Measurements from ENCODE around the gene CGAS.
A peak's percentile ranks its signal among the peaks of the same experiment; 100 is the strongest.
"Not testable (repeated sequence)": the region's sequence is repeated elsewhere in the genome, so short reads cannot be mapped to it uniquely, and the experiment has no call there.

Gene CGAS

DNA sequence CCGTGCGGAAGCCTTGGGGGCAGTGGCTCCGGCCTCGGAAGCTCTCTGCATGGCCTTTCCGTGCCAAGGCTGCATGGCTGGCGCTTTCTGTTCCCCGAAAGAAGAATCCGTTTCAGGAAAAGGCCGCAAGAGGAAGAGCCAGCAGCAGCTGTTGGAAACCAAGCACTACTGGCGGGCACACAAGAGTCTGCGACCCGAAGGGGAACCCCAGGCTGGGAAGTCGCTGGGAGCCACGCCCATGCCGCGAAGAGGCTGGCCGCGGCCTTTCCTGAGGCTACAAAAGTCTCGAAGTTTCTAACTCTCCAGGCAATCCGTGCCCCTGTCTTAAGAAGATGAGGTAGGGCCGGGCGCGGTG, at the start of gene CGAS:
TSS of gene CGAS (minus strand) at position 191 of the 355 bp plus-strand sequence. CDS start at position 75, 116 bp downstream.
- peak; percentile 87 for DNase-seq

DNA sequence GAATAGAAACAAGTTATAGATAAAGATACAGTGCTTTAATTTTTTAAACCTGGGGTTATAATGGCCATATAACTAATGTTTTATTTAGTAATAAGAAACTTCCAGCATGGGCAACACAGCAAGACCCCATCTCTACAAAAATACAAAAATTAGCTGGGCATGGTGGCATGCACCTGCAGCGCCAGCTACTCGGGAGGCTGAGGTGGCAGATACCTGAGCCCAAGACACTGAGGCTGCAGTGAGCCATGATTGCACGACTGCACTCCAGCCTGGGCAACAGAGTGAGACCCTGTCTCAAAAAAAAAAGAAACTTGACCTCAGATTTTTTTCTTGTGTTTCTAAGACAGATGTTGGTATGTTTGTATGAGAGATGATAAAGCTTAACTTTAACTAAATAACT, 45.8 kb upstream of the CGAS start:
- DNase-seq: no peak

DNA sequence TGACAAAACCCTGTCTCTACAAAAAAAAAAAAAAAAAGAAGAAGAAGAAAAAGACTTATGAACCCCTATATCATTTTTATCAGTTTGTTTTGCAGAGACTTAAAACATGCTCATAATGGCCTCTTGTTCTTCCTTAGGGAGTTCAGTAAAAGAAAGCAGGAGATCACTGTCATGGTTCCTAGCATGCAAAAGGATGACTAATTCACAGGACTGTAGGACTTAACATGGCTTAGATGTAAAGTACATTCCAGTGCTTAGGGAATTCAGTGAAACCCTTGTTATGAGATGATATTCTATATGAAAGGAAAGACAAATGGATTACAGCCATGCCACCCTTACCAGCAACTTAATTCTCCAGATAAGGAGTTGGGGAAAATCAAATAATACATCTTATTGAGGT, 39.3 kb upstream of the CGAS start:
- DNase-seq: no peak

DNA sequence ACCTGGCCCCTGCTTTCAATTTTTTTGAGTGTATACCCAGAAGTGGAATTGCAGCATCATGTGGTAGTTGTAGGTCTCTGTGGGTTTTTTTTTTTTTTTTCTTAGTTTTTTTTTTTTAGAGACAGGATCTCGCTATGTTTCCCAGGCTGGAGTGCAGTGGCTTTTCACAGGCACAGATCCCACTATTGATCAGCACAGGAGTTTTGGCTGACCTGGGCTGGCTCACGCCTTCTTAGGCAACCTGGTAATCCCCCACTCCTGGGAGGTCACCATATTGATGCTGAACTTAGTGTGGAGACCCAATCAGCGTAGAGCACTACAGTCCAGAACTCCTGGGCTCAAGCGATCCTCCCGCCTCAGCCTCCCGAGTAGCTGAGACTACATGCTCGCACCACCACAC, 35.4 kb upstream of the CGAS start:
- no peak for DNase-seq

DNA sequence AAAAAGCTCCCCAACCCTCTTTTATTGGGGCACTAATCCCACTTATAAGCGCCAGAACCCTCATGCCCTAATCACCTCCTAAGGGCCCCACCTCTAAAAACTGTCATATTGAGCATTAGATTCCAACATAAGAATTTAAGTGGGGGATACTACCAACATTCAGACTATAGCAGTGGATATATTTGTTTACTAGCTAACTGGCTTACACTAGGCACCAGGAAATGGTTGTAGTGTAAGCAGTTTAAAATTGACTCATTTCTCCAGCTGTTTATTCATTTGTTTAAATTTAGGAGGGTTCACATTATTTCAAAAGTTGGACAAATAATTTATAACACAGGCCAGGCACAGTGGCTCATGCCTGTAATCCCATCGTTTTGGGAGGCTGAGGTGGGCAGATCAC, 32.3 kb upstream of the CGAS start:
- no peak for DNase-seq

DNA sequence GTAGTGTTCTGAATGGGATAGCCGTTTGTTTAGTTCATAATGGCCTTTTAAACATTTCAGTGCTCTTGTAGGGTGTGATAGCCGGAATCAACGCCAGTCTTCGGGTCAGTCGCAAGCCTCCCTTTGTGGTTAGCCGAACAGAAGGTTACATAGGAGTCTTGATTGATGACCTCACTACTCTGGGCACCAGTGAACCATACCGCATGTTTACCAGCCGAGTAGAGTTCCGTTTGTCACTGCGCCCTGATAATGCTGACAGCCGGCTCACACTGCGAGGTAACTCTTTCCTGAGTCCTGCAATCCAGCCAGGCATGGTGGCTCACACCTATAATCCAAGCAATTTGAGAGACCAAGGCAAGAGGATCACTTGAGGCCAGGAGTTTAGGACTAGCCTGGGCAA, 29.9 kb upstream of the CGAS start:
- DNase-seq: no peak

DNA sequence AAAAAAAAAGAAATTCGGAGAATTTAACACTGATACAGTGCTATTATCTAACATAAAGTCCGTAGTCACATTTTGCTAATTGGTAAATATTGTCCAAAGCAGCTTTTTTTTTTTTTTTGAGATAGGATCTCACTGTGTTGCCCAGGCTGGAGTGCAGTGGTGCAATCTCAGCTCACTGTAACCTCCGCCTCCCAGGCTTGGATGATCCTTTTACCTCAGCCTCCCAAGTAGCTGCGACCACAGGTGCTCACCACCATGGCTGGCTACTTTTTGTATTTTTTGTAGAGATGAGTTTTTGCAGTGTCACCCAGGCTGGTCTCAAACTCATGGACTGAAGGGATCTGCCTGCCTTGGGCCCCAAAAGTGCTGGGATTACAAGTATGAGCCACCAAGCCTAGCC, 25.3 kb upstream of the CGAS start:
- DNase-seq: no peak

DNA sequence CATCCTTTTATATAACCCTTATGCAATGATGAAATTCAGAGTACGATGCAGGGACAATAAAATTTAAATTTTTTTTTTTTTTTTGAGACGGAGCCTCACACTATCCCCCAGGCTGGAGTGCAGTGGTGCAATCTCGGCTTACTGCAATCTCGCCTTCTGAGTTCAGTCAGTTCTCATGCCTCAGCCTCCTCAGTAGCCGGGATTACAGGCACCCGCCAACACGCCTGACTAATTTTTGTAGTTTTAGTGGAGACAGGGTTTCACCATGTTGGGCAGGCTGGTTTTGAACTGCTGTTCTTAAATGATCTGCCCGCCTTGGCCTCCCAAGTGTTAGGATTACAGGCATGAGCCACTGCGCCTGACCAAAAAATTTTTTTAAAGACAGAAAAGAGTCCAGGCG, 24.6 kb upstream of the CGAS start:
- DNase-seq: no peak

DNA sequence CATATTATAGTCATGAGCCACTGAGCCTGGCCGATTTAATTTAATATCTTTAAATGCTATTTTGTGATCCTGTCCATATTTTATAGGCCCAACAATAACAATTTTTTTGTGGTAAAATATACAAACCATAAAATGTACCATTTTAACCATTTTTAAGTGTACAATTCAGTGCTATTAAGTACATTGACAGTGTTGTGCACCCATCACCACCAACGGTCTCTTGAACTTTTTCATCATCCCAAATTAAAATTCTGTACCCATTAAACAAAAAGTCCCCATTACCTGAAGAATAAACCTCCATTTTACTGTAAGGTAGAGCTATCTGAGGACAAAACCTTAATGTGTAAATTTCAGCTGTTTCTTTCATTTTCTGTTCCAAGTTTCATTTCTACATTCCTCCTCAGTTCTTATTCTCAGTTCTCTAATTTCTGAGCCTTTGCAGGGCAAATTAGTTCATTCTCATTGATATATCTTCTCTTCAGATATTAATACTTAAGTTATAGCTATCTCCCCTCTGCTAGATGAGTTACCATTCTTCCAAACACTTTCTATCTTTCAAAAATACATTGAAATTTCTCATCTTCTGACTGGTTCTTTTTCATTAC, 19.7 kb upstream of the CGAS start:
- DNase-seq: no peak

DNA sequence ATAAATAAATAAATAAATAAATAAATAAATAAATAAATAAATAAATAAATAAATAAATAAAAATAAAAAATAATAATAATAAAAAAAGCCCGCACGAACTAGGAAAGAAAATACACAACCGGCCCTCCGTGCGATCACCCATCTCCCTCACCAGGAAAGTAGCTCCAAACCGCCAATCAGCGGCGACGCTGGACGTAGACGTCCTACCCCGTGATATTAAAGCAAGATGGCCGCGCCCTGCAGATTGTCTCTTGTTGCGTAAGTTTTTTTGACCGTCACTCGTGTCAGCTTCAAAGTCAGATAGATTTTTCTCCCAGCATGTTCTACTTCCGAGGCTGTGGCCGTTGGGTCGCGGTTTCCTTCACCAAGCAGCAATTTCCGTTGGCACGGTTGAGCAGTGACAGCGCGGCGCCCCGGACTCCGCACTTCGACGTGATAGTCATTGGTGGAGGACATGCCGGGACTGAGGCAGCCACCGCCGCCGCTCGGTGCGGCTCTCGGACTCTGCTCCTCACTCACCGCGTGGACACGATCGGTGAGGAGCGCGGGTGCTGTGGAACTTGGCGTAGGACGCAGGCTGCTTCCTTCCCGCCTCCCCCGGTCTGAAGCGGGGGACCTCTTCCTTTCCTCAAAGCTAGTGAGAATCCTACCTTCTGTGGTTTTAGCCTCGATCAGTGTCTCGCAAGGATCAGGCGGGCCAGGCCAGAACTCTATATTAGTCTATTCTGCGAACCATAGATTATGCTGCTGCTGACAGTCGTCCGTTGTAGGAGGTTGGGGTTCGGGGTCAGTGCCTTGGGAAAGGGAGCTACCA, 9.6 kb upstream of the CGAS start, which contains the start of gene MTO1:
TSS of gene MTO1 (plus strand) at position 201 of the 814 bp plus-strand sequence. CDS start at position 319, 118 bp downstream.
- peak; percentile 98 for DNase-seq

DNA sequence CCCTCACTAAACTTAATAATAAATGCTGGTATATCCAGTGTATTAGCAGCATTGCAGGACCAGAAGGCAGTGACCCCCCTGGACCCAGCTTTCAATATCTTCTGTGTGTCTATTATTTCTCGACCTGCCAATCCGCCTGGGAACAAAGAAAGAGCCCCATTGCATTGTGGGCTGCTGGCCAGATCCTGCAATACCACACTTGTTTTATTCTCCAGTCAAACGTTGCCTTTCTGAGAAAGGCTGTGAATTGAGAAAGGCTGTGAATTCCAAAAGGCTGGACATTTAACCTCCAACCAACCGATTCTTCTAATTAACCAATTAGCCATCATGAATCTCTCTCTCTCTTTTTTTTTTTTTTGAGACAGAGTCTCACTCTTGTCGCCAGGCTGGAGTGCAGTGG, 8.0 kb upstream of the CGAS start:
- DNase-seq: no peak

DNA sequence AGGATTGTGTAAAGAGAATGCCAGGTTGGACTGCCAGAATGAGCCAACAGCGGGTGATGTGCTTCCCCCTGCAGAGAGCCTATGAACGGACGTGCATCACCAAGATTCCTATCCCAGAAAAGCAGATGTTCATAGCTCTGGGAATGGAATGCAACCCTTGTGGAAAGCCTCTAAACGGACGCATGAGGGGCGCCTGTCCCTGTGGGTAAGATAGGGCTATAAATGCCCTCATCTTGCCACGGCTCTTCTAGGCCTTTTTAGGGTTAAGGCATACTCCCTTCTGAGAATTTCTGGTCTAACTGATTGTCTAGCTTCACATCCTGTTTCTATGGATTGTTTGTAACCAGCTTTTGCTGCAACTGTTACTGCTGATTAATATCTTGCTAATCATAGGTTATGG, 7.4 kb upstream of the CGAS start:
- DNase-seq: not testable (repeated sequence)

DNA sequence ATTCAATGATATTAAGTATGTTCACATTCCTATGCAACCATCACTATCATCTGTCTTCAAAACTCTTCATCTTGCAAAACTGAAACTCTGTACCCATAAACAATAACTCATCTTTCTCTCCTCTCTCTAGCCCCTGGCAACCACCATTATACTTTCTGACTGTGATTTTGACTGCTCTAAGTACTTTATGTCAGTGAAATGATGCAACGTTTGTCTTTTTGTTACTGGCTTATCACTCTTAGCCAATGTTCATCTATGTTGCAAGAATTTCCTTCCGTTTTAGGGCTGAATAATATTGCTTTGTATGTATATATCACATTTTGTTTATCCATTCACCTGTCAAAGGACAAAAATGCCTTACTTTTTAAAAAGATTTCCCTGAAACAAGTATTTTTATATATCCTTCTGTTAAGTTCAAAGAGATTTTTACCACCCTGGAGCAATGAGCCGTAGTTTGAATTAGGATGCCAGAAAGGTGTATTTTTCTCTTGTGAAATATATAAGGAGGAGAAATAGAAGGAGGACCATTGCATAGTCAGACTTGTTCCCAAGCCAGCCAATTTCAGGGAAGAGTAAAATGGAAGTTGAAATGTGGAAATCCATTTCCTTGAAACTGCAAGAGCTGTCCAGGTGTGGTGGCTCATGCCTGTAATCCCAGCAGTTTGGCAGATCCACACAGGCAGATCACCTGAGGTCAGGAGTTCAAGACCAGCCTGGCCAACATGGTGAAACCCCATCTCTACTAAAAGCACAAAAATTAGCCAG, 4.0 kb upstream of the CGAS start:
- DNase-seq: no peak

DNA sequence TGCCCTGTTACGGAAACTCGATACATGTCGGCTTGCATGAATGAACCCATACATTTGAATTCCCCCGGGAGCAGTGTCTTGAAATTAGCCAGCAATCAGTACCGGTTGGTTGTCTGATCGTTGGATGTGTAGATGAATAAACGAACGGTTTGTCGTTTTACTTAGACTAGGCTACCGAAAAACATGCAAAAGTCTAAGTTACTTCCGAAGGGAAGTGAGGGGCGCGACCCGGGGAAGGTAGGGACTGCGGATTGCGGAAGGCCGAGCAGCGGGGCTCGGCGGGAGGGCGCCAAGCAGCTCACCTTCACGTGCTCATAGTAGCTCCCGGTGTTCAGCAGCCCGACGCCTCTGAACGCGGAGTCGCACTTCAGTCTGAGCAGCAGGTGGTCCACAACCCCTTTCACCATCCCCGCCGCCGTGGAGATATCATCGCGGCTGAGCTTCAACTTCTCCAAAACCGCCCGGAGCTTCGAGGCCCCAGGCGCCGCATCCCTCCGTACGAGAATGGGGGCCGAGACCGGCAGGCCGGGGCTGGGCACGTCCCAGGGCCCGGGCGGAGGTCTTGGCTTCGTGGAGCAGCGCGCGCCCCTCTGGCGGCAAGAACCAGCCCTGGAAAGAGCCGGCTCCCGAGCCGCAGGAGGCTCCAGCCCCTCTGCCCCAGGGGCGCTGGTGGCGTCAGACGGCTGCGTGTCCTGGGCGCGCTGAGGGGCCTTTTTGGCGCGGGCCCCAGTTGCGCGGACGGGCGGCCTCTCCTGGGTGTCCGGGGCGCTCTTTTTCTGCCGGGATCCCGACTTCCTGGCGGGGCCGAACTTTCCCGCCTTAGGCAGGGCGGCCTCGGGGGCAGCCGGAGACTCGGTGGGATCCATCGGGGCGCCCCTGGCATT, 632 bp downstream of the CGAS start:
- DNase-seq: peak; percentile 87

DNA sequence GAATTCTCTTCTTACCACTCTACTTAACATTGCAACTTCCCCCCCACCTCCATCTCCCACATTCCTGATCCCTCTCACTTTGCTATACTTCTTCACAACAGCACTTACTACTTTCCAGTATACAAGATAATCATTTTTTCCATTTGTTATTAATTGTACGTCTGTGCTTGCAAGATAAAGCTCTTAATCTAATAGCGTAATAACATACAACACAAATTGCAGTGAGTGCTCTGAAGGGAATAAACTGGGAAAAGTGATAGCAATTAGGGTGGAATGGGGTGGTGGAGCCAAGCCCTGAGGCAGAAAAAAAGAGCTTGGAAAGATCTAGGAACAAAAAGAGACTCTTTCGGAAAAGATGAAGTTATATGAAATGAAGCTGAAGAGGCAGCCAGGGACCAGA, 8.5 kb downstream of the CGAS start:
- no peak for DNase-seq

DNA sequence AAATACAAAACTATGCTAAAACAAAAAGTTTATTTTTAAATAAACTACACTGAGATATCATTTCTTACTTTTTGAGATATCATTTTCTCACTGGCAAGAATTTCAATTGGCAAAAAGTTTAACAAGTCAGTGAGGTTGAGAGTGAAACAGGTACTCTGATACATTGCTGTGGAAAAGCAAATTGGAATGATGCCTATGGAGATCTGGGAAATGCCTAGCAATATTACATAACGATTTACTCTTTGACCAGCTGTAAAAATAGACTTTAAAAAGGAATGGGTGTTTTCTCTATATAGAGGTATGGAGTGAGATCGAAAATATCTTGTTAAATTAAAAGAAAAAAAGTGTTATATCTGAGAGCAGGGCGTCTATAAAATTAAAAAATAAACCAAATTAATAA, 16.9 kb downstream of the CGAS start:
- no peak for DNase-seq

DNA sequence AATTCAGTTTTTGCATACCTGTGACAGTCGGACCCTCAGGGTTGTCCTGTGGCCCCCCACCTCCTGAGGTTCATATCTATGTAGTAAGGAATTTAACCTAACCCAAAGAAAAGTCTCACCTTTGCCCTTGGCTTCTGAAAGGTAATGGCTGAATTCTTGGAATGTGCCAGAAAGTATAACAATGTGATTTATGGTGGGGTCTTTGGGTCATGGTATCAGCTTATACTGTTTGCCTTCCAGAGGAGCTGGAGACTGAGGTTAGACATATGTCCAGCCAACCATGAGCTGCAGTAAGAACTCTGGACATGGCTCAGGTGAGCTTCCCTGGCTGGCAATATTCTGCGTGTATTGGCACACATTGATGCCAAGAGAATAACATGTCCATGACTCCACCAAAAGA, 30.6 kb downstream of the CGAS start:
- DNase-seq: no peak

DNA sequence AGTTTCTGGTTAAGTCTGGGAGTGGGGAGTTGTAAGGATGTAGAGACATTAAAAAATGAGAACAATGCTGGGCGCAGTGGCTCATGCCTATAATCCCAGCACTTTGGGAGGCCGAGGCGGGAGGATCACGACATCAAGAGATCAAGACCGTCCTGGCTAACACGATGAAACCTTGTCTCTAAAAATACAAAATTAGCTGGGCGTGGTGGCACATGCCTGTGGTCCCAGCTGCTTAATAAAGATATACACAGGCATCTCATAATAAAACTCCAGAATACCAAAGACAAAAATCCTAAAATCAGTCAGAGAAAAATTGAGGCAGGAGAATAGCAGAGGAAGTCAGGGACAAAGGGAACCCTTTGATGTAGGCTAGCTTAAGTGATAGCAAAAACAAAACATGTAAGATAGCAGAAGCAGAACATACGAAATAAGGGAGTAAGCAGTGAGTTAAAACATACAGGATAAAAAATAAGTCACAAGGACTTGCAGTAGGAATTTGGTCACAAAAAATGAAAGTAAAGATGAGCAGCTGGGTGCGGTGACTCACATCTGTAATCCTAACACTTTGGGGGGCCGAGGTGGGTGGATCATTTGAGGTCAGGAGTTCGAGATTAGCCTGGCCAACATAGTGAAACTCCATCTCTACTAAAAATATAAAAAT, 33.9 kb downstream of the CGAS start:
- no peak for DNase-seq

DNA sequence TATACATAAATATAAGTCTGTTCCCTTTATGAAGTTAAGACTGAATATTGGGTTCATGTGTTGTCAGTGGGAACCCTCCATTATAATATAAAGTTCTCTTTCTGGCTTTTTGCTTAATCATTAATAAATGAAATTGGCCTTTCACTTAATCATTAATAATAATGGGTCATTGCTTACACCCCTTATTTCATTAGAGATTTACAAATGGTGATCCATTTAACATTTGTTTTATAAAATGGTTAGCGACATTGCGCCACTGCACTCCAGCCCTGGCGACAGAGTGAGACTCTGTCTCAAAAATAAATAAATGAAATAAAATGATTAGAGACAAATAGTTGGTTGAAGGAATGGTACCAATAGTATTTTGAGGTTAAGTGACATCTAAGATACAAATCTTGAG, 39.0 kb downstream of the CGAS start:
- DNase-seq: no peak

DNA sequence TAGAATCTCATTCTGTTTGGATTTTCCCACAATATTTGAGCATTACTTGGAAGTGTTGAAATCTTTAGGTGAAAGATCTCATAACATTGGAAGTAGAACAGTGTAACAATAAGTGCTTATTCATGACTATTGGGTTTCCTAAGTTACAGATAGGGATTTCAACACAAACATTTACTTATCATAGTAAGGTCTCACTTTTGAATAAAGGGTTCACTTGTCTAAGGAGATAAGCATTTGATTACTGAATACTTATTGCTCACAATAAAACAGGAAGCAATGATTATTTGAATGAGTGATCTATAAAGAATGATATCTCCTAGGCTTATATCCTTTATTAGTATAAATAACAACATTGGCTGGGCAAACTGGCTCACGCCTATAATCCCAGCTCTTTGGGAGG, 42.7 kb downstream of the CGAS start:
- no peak for DNase-seq

DNA sequence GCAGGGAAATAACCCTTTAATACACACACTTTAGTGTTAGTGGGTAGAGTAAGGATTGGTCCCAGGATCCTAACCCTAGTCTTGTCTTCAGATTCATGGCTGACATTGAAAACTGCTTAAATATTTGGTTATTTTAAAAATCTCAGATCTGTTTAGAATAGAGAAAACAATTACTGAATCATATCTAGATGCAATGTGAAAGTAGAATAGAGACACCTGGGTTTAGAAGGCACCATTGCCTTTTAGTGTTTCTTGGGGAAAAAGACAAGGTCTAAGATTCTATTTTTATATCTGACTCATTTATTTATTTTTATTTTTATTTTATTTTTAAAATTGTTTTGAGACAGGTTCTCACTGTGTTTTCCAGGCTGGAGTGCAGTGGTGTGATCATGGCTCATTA, 51.4 kb downstream of the CGAS start:
- no peak for DNase-seq

DNA sequence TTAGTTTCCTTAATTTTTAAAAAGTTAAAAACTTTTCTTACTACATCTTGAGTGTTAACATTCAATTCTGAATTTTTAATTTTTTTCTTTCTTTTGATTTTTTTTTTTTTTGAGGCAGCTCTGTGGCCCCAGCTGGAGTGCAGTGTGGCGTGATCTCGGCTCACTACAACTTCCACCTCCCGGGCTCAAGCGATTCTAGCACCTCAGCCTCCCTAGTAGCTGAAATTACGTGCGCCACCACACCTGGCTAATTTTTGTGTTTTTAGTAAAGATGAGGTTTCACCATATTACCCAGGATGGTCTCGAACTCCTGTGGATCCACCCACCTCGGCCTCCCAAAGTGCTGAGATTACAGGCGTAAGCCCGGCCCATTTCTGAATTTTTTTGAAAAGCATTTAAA, 56.2 kb downstream of the CGAS start:
- no peak for DNase-seq
